Activated naive CD4-positive, alpha-beta T cell treated with anti-CD3 and anti-CD28 coated beads for 36 hours (primary cell): ENCODE measurements around the gene PLEKHA5. TPM values are rescaled to one million over a fixed set of nuclear protein-coding genes. Genes with fewer than 3 reads are reported as not detected.
"Not testable (repeated sequence)": the region's sequence is repeated elsewhere in the genome, so short reads cannot be mapped to it uniquely, and the experiment has no call there.

ENCODE experiments used
- CTCF ChIA-PET: fragments of 350-600 bp; sonication (Branson Sonifier 250); formaldehyde crosslinking; loops from one replicate; lab custom pipeline; 2021; ENCODE audit warnings: antibody characterized with exemption; lab: Charles Lee
- DNase-seq: peaks from one replicate; pipeline ENCODE4 v3.0.0-alpha.2; 2020
- H3K27ac Mint-ChIP-seq: one replicate; pipeline ENCODE4 v1.8.0; 2021; ENCODE audit warnings: mild to moderate bottlenecking, mixed read lengths
- H3K27me3 Mint-ChIP-seq: one replicate; pipeline ENCODE4 v1.8.0; 2021; ENCODE audit warnings: low read depth, mixed read lengths
- H3K36me3 Mint-ChIP-seq: one replicate; pipeline ENCODE4 v1.8.0; 2021; ENCODE audit warnings: low read depth, mixed read lengths
- H3K4me1 Mint-ChIP-seq: one replicate; pipeline ENCODE4 v1.8.0; 2021; ENCODE audit warnings: low read depth, mixed read lengths
- H3K4me3 Mint-ChIP-seq: one replicate; pipeline ENCODE4 v1.8.0; 2021; ENCODE audit warnings: mild to moderate bottlenecking, moderate library complexity, mixed read lengths
- H3K9me3 Mint-ChIP-seq: one replicate; pipeline ENCODE4 v1.8.0; 2021; ENCODE audit warnings: mixed read lengths
- intact Hi-C: fragments of 100-400 bp; cut with micrococcal nuclease; formaldehyde crosslinking; loops from one replicate; pipeline ENCODE4 v1.15.1; 2023
- total RNA-seq, 2 experiments: library from RNA; stranded (reverse); gene quantifications; one replicate each; pipeline ENCODE4 v1.2.3, GENCODE V29; 2021

The PLEKHA5 gene
- total RNA-seq, 2 experiments from 2014 or later, result 0.69 to 0.81 TPM

DNA sequence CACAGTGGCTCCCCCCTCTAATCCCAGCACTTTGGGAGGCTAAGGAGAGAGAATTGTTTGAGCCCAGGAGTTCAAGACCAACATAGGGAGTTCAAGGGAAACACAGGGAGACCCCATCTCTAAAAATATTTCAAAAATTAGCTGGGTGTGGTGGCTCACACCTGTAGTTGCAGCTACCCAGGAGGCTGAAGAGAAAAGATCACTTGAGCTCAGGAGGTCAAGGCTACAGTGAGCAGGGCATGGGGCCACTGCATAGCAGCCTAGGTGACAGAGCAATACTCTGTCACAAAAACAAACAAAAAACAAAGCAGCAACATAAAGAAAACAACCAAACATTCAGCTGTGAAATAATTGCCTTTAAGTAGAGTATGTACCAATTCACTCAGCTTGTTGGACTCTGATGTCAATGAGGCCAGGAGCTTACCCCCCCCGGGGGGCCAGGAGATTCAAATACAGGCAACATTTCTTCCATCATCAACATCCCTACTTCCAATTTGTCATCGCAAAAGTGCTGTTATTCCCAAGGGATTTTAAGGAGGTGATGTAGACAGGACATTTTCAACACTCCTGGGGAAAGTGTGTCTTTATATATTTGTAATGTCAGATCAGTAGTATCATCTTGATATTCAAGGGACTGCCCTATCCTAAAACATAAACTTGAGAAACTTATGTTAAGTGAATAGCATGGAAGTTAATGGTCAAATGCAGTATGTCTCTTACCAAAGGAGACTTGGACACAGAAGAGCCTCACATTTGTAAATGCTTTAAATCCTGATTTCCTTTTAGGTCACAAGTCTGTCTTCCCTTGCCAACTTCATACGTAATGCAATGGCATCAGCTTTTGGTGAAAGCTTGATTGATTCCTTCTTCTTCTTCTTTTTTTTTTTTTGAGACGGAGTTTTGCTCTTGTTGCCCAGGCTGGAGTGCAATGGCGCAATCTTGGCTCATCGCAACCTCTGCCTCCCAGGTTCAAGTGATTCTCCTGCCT lies 269.1 kb downstream of the PLEKHA5 start:
- Mint-ChIP-seq H3K27me3 (no peaks in the 10 kb centered on the region), H3K4me1 (no peaks in the 10 kb centered on the region), H3K27ac (no peak overlapping the region), H3K9me3 (no peaks in the 10 kb centered on the region), H3K4me3 (no peak overlapping the region), H3K36me3 (no peaks in the 10 kb centered on the region)
- intact Hi-C loops, result no loop called here
- CTCF ChIA-PET, result interaction anchor here (0.7 kb wide), 1 partner anchor 519 kb away, joined by 3 read pairs; no protein-coding TSS in a partner anchor
- no peak for DNase-seq

GRCh38 chr12:19400649-19401285 lies 271.2 kb downstream of the PLEKHA5 start:
- H3K27ac Mint-ChIP-seq, H3K9me3 Mint-ChIP-seq, intact Hi-C loops, H3K36me3 Mint-ChIP-seq, H3K27me3 Mint-ChIP-seq, CTCF ChIA-PET, H3K4me3 Mint-ChIP-seq, H3K4me1 Mint-ChIP-seq, DNase-seq: not testable (repeated sequence)

DNA sequence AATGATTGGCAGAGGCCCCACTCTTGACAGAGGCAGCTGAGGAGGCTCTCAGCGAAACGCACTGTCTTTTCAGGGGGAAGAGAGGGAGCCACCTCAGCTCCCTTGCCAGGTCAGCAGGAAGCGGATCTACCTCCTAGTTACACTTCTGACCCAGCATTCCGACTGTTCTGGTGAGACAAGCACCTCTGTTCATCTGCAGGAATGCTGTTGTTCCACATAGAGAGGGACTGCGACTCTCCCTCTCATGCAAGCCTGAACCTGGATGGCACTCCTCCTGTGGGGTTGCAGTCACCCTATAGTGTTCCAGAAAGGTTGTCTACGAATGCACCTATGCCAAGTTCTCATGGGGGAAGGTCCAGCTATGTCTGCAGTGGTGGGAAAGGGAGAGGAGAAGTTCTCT lies 272.7 kb downstream of the PLEKHA5 start:
- no peaks in the 10 kb centered on the region for H3K27me3 Mint-ChIP-seq
- H3K27ac Mint-ChIP-seq, result no peak overlapping the region
- H3K4me3 Mint-ChIP-seq, result no peak overlapping the region
- H3K9me3 Mint-ChIP-seq, result peaks cover 3% of the 10 kb centered on the region
- H3K36me3 Mint-ChIP-seq, result peaks cover 2% of the 10 kb centered on the region
- intact Hi-C loops, result no loop called here
- H3K4me1 Mint-ChIP-seq, result peaks cover 9% of the 10 kb centered on the region
- no peak for DNase-seq
- CTCF ChIA-PET, result interaction anchor here (0.6 kb wide), 1 partner anchor 113 kb away, joined by 3 read pairs; no protein-coding TSS in a partner anchor

- no peaks in the 10 kb centered on the region for H3K27me3 Mint-ChIP-seq
- intact Hi-C loops, result no loop called here
- no peak overlapping the region for H3K27ac Mint-ChIP-seq
- no peak overlapping the region for H3K4me3 Mint-ChIP-seq
- CTCF ChIA-PET, result interaction anchor here (0.6 kb wide), 1 partner anchor 113 kb away, joined by 3 read pairs; no protein-coding TSS in a partner anchor
- DNase-seq, result no peak
- H3K4me1 Mint-ChIP-seq, result peaks cover 9% of the 10 kb centered on the region
- H3K9me3 Mint-ChIP-seq, result peaks cover 3% of the 10 kb centered on the region
- peaks cover 2% of the 10 kb centered on the region for H3K36me3 Mint-ChIP-seq
These were observed 273.4 kb downstream of the PLEKHA5 start for GRCh38 chr12:19402743-19403431.

GRCh38 chr12:19404242-19404880 lies 274.8 kb downstream of the PLEKHA5 start:
- no peak for DNase-seq
- CTCF ChIA-PET, result no interaction called here
- H3K27me3 Mint-ChIP-seq, result no peaks in the 10 kb centered on the region
- peaks cover 2% of the 10 kb centered on the region for H3K36me3 Mint-ChIP-seq
- no peak overlapping the region for H3K4me3 Mint-ChIP-seq
- peaks cover 9% of the 10 kb centered on the region for H3K4me1 Mint-ChIP-seq
- H3K9me3 Mint-ChIP-seq, result peaks cover 3% of the 10 kb centered on the region
- intact Hi-C loops, result no loop called here
- peak overlapping the region; percentile 60 for H3K27ac Mint-ChIP-seq

DNA sequence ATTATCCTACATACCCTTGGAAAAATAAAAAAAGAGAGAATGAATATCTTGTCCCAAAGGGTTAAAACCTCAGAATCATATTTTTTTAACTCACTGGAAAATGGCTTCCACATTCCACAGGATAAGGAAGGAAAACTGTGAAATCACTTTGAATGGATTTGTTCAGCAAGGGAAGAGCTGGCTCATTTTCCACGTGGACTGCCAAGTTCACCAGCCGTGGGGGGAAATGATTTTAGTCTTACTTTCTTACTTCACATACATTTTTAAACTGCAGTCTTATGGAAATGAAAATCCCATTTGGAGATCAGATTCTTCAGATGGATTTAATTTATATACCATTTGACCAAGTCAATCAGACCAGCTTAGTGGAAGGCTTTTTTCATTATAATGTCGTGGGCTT lies 279.8 kb downstream of the PLEKHA5 start:
- DNase-seq, result no peak
- H3K4me3 Mint-ChIP-seq, result no peak overlapping the region
- no peak overlapping the region for H3K27ac Mint-ChIP-seq
- intact Hi-C loops, result no loop called here
- H3K4me1 Mint-ChIP-seq, result peaks cover 3% of the 10 kb centered on the region
- H3K36me3 Mint-ChIP-seq, result no peaks in the 10 kb centered on the region
- no peaks in the 10 kb centered on the region for H3K9me3 Mint-ChIP-seq
- H3K27me3 Mint-ChIP-seq, result no peaks in the 10 kb centered on the region
- CTCF ChIA-PET, result interaction anchor here (0.7 kb wide), 1 partner anchor 282 kb away, joined by 3 read pairs; no protein-coding TSS in a partner anchor

- H3K36me3 Mint-ChIP-seq, result no peaks in the 10 kb centered on the region
- no peak for DNase-seq
- H3K27me3 Mint-ChIP-seq, result no peaks in the 10 kb centered on the region
- intact Hi-C loops, result no loop called here
- CTCF ChIA-PET, result no interaction called here
- no peaks in the 10 kb centered on the region for H3K9me3 Mint-ChIP-seq
- no peak overlapping the region for H3K27ac Mint-ChIP-seq
- H3K4me3 Mint-ChIP-seq, result no peak overlapping the region
- H3K4me1 Mint-ChIP-seq, result no peaks in the 10 kb centered on the region
These were observed 280.7 kb downstream of the PLEKHA5 start for GRCh38 chr12:19410211-19410610.

DNA sequence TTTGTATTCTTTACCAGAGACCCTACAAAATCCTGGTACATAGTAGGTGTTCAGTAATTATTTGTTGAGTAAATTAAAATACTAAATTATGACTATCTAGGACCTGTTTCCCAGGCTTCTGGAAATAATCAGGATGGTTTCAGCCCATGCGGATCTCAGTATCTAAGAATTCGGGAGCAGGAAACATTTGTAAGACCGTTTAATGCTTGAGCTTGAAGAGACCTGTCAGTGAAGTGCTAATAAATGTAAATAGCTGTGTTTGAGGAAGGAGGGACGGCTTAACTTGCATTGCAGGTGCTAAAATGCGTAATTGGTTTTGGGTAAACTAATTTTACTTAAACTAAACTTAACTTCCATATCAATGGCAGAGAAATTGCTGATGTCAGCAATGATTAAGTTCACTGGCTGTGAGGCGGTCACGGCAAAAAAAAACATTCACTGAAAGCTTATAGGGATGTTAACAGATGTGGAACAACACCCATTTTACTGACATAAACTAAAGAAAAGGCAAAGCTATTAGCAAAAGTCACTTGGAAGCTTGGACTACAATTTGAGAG lies 281.2 kb downstream of the PLEKHA5 start:
- H3K27me3 Mint-ChIP-seq, result no peaks in the 10 kb centered on the region
- intact Hi-C loops, result no loop called here
- no peaks in the 10 kb centered on the region for H3K9me3 Mint-ChIP-seq
- no peak for DNase-seq
- no peaks in the 10 kb centered on the region for H3K36me3 Mint-ChIP-seq
- H3K4me1 Mint-ChIP-seq, result no peaks in the 10 kb centered on the region
- CTCF ChIA-PET, result interaction anchor here (0.6 kb wide), 1 partner anchor 447 kb away, joined by 3 read pairs; no protein-coding TSS in a partner anchor
- H3K4me3 Mint-ChIP-seq, result no peak overlapping the region
- H3K27ac Mint-ChIP-seq, result no peak overlapping the region

DNA sequence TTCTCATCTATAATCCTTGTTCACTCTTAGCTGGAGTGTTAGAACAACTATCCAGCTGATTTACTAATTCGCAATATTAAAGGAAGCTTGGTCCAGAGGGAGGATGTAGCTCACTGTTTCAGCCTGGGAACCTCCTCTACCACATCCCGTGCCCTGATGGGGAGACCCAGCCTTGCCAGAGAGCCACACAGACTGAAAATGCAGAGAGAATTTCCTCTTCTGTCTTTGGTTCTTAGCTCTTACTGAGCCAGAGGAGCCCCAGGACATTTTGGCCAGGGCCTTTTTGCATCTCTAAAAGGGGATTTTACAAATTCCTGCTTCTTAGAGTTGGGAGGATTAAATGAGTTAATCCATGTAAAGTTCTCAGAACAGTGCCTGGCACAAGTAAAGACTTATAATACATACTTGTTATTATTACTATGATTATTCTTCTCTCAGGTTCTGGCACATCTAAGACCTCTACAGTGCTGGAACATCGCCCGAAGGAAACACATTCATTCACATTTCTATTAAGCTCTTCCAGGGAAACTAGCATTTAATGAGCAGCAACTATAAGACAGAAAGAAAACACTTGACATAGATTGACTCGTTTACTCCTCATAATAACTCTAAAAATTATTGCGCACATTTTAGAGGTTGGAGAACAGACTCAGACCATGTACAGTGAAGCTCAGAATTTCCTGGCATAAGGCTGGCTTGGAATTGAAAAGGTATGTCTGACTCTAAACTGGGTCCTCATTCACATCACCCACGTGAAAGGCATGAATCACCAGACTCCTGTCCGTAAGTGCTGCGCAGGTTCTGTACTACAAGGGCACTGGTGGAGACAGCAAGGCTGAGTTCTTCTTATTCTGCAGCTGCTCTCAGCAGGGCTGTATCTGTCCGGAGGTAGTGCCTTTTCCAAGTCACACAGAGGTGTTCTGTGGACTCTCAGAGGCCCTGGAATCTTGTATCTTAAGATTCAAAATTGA lies 282.0 kb downstream of the PLEKHA5 start:
- H3K4me1 Mint-ChIP-seq, result no peaks in the 10 kb centered on the region
- H3K27ac Mint-ChIP-seq, result no peak overlapping the region
- no peaks in the 10 kb centered on the region for H3K9me3 Mint-ChIP-seq
- H3K36me3 Mint-ChIP-seq, result no peaks in the 10 kb centered on the region
- H3K4me3 Mint-ChIP-seq, result no peak overlapping the region
- DNase-seq, result no peak
- no peaks in the 10 kb centered on the region for H3K27me3 Mint-ChIP-seq
- CTCF ChIA-PET, result interaction anchor here (0.6 kb wide), 1 partner anchor 448 kb away, joined by 3 read pairs; no protein-coding TSS in a partner anchor
- intact Hi-C loops, result no loop called here

- CTCF ChIA-PET, result no interaction called here
- Mint-ChIP-seq H3K4me1 (no peaks in the 10 kb centered on the region), H3K36me3 (no peaks in the 10 kb centered on the region), H3K9me3 (no peaks in the 10 kb centered on the region), H3K4me3 (no peak overlapping the region), H3K27ac (no peak overlapping the region), H3K27me3 (no peaks in the 10 kb centered on the region)
- no peak for DNase-seq
- intact Hi-C loops, result no loop called here
These were observed 283.3 kb downstream of the PLEKHA5 start for GRCh38 chr12:19412844-19413243.

- H3K4me1 Mint-ChIP-seq, intact Hi-C loops, H3K27me3 Mint-ChIP-seq, H3K4me3 Mint-ChIP-seq, CTCF ChIA-PET, DNase-seq, H3K27ac Mint-ChIP-seq, H3K36me3 Mint-ChIP-seq, H3K9me3 Mint-ChIP-seq: not testable (repeated sequence)
These were observed 284.0 kb downstream of the PLEKHA5 start for GRCh38 chr12:19413582-19413981.
